ENCODE data around the gene SLC15A3.

- TF ChIP-seq ATF3 (IDR thresholded peaks at IDR 0.05) (no peak), RAD21 (IDR thresholded peaks at IDR 0.05) (no peak)
Observed at GRCh38 chr11:60912851-60913528, 39.0 kb downstream of the SLC15A3 start.
